ENCODE measurements around the gene MNX1.

MNX1 gene

DNA sequence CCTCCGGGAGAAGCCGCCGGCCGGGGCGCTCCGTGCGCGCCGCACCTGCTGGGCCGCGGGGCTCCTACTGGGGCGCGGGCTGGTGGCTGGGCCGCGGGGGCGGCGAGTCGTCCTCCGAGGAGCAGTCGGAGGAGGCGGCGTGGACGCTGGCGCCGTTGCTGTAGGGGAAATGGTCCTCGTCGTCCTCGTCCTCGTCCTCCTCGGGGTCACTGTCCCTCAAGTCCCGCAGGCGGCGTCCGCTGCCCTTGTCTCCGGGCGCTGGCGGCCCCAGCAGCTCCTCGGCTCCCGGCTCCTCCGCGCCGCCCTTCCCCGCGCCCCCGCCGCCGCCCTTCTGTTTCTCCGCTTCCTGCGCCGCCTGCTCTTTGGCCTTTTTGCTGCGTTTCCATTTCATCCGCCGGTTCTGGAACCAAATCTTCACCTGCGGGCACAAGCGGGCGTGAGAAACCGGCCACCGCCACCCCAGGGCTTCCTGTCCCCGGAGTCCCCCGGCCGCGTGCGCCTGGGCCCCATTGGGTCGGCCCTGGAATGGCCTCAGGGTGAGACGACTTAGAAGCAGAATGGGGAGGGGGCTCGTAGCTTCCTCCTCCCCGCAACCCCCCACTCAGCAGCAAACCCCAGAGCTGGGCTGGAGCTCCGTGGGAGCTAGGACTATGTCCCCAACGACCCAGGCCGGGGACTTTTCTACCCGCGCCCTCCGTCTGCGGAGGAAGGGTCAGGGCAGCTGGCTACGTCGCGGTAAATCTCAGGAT is 4.8 kb downstream of the MNX1 start:
- TF ChIP-seq, protein P1, sequence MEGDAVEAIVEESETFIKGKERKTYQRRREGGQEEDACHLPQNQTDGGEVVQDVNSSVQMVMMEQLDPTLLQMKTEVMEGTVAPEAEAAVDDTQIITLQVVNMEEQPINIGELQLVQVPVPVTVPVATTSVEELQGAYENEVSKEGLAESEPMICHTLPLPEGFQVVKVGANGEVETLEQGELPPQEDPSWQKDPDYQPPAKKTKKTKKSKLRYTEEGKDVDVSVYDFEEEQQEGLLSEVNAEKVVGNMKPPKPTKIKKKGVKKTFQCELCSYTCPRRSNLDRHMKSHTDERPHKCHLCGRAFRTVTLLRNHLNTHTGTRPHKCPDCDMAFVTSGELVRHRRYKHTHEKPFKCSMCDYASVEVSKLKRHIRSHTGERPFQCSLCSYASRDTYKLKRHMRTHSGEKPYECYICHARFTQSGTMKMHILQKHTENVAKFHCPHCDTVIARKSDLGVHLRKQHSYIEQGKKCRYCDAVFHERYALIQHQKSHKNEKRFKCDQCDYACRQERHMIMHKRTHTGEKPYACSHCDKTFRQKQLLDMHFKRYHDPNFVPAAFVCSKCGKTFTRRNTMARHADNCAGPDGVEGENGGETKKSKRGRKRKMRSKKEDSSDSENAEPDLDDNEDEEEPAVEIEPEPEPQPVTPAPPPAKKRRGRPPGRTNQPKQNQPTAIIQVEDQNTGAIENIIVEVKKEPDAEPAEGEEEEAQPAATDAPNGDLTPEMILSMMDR (IDR thresholded peaks at IDR 0.05; ENCODE audit: low read length, missing control alignments): no peak
- DNase-seq (ENCODE audit: low read depth): no peak
- no peak overlapping the region for H3K4me3 ChIP-seq (replicated peaks; ENCODE audit: low read depth, low read length)

DNA sequence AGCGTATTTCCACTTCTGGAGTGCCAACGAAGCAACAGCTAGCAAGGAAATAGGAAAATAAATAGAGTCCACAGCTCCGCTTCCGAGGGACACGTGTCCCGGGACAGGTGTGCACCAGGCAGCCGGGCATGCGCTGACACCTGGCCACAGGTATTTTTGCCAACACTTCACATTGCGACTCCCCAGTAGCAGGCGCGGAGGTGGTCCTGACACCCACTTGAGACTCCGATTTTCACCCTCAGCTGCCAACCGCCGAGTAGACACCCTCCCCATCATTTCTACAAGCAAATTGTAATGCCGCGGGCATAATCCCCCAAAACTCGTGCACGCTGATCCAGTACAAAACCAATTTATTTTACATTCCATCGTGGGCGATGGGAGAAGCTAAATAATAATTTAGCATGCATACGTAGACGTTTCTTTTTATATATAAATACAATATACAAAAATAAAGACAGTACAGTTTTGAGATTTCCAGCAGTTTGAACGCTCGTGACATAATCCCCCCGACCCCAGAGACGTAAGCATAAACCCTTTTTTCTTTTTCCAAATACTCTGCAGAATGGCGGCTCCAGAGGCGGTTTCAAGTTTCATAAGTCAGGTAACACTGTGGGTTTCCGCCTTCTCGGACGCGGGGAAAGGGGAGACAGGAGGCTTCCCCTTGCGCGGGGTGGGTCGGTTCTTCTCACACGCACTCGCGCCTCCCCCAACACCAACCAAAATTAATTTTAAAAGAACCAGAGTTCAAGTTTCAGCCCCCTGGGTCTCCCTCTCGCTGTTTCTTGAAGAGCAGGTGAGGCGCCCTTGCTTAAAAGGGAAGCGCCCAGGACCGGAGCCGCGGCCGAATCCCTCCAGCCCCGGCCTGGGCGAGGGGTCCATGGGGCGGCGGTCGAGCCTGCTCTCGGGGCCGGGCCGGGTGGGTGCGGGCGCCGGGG is 5.7 kb downstream of the MNX1 start:
- no peak overlapping the region for H3K4me3 ChIP-seq (replicated peaks; ENCODE audit: low read depth, low read length)
- no peak for DNase-seq (ENCODE audit: low read depth)
- TF ChIP-seq, protein P1 (IDR thresholded peaks at IDR 0.05; ENCODE audit: low read length, missing control alignments): no peak

DNA sequence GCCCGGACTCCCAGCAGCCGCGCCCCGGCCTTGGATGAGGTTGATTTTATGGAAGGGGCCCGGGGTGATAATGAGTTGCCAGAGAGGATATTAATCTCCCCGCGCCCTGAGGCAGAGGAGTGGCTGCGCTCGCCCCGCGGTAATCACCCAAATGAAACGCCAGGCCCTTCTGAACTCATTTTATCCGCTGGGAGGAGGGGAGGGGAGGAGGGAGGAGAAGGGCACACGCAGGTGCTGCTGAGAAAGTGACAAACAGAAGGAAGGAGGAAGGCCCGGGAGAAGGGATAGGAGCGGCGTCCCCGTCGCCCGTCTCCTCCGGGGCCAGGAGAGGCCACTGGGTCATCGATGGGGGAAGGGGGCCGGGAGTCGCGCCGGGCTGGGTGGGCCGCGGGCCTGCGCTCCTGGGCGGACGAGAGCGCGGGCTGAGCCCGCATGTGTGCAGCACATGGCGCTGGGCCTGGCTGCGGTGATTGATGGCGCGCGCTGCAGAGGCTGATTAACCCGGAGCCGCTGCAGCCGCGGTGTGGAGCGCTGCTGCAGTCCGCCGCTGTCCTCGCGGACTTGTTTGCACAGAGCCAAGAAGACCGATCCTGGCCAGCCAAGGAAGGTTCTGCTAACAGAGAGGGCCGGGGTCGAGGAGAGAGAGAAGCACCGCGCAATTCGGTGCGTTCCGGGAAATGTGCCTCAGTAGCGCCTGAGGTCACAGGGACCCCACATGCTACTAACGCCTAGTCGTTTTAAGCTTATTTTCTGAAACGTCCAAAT is 6.5 kb downstream of the MNX1 start:
- TF ChIP-seq, protein P1 (IDR thresholded peaks at IDR 0.05; ENCODE audit: low read length, missing control alignments): no peak
- DNase-seq (ENCODE audit: low read depth): peak; percentile 42
- no peak overlapping the region for H3K4me3 ChIP-seq (replicated peaks; ENCODE audit: low read depth, low read length)

DNA sequence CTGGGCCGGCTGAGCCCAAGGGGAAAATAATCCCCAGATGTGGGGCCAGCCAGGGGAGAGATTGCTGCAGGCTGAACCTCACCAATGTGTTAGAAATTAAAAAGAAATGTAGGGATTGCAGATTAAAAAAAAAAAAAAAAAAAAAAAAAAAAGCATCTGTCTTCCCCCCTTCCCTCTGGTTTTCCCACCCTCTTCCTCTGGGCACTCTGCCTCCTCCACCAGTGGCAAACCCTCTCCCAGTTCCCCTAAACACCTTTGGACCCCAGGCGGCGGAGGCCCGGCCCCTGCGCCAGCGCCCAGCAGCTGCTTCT is 7.1 kb downstream of the MNX1 start:
- no peak overlapping the region for H3K4me3 ChIP-seq (replicated peaks; ENCODE audit: low read depth, low read length)
- no peak for DNase-seq (ENCODE audit: low read depth)
- TF ChIP-seq, protein P1 (IDR thresholded peaks at IDR 0.05; ENCODE audit: low read length, missing control alignments): no peak

- H3K4me3 ChIP-seq (replicated peaks; ENCODE audit: low read depth, low read length): no peak overlapping the region
- DNase-seq (ENCODE audit: low read depth): no peak
- TF ChIP-seq, protein P1 (IDR thresholded peaks at IDR 0.05; ENCODE audit: low read length, missing control alignments): no peak
Measured at GRCh38 chr7:157002819-157003421, 7.5 kb downstream of the MNX1 start.
